Cardiac muscle cell (in vitro differentiated cells and primary cell): ENCODE results near the gene LPAR1. TPM values are rescaled to one million over a fixed set of nuclear protein-coding genes. Genes with fewer than 3 reads are reported as not detected.

Experiments
- DNase-seq, 2 donors: peaks; one replicate each; pipeline versions ENCODE4 v3.0.0 to v3.0.0-alpha.2; 2010 to 2017; ENCODE audit warnings: low read depth in 1 of 2, low spot score in 1 of 2
- H3K27ac ChIP-seq: fragments of 200-600 bp; sonication (generic); 2 replicates; pipeline ENCODE4 v1.5.1; 2016
- H3K27me3 ChIP-seq: fragments of 200-600 bp; sonication (generic); 2 replicates; pipeline ENCODE4 v1.6.0; 2016; ENCODE audit warnings: control low read depth
- H3K36me3 ChIP-seq: fragments of 200-600 bp; sonication (generic); 2 replicates; pipeline ENCODE4 v1.5.1; 2016; ENCODE audit warnings: control low read depth
- H3K4me1 ChIP-seq: fragments of 200-600 bp; sonication (generic); 2 replicates; pipeline ENCODE4 v1.8.1; 2017; ENCODE audit warnings: low read depth, mild to moderate bottlenecking, mixed run types
- H3K4me3 ChIP-seq: fragments of 200-600 bp; sonication (generic); 2 replicates; pipeline ENCODE4 v1.5.1; 2016; ENCODE audit warnings: mild to moderate bottlenecking
- H3K9me3 ChIP-seq: fragments of 200-600 bp; sonication (generic); 2 replicates; pipeline ENCODE4 v1.5.1; 2017; ENCODE audit warnings: low read depth, mild to moderate bottlenecking, control low read depth
- polyA plus RNA-seq: library from polyadenylated mRNA; unstranded; fragments of >200 nt; fragmentation: Nextera tagmentation; extraction: Ambion mirVana; gene quantifications from 2 replicates; pipeline ENCODE4 v1.2.1, GENCODE V29; 2016
- total RNA-seq: library from RNA; depleted of rRNA; stranded (reverse); fragments of >200 nt; gene quantifications from 2 replicates; pipeline ENCODE4 v1.2.3, GENCODE V29; 2016
- TF ChIP-seq, protein P1 (sequence below): IDR thresholded peaks from 2 replicates; pipeline ENCODE4 v1.5.1; 2012; ENCODE audit warnings: low read depth, mild to moderate bottlenecking, low read length

LPAR1 gene
- total and polyA plus RNA-seq, 2 experiments from 2014 or later = 0.77 to 1.9 TPM

DNA sequence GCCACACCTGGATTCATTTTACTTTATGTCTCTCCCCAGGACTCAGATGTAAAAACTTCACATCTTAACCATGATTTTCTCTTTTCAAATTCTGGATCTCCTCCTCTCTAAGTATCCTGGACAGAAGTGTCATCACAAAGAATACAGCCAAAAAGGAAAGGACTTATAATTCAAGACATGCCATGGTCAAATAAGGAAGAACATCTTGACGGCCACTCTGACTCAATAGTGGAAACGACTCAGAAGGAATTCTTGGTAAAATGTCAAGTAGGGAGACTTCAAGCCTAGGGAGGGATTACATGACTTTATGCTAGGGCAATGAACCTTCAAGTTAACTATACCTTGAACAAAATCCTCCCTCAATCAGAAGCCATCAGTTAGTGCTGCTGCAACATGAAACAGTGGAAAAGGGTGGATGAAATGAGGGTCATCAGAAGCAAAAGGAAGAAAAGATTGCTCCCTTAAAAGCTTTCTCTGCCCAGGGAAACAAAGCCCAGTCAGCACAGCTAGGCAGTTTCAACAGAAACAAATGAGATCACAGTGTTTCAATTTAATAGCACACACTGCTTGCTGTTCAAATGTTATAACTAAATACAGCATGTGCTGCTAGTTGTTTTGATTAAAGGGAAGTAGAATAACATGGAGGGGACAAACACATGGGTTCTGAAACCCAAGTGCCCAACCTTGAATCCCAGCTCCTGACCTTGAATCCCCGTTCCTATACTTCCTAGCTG lies 101.4 kb downstream of the LPAR1 start:
- Histone ChIP-seq H3K9me3 (no peaks in the 10 kb centered on the region), H3K4me3 (no peak overlapping the region), H3K27me3 (no peaks in the 10 kb centered on the region), H3K4me1 (peaks cover 8% of the 10 kb centered on the region), H3K27ac (no peak overlapping the region), H3K36me3 (no peaks in the 10 kb centered on the region)
- TF ChIP-seq, protein P1, sequence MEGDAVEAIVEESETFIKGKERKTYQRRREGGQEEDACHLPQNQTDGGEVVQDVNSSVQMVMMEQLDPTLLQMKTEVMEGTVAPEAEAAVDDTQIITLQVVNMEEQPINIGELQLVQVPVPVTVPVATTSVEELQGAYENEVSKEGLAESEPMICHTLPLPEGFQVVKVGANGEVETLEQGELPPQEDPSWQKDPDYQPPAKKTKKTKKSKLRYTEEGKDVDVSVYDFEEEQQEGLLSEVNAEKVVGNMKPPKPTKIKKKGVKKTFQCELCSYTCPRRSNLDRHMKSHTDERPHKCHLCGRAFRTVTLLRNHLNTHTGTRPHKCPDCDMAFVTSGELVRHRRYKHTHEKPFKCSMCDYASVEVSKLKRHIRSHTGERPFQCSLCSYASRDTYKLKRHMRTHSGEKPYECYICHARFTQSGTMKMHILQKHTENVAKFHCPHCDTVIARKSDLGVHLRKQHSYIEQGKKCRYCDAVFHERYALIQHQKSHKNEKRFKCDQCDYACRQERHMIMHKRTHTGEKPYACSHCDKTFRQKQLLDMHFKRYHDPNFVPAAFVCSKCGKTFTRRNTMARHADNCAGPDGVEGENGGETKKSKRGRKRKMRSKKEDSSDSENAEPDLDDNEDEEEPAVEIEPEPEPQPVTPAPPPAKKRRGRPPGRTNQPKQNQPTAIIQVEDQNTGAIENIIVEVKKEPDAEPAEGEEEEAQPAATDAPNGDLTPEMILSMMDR = no peak
- peak in 1 of 2 donors; percentile 50 for DNase-seq

DNA sequence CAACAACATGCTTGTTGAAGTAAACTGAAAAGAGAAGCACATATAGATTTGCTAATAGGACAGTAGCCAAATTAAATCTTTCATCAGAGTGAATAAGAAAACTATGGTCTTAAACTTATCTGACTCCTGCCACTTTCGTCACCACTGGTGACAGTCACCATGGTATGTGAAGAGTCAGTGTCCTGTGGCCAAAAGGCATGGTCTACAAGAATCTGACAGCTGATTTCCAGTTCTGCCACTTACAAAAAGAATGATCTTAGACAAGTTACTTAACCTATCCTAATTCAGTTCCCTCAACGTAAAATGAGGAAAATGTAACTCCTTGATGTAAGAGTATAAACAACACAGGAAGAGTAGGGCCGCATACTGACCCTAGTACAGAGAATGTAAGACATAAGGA lies 102.0 kb downstream of the LPAR1 start:
- TF ChIP-seq, protein P1 = no peak
- no peak overlapping the region for H3K27ac ChIP-seq
- H3K27me3 ChIP-seq = no peaks in the 10 kb centered on the region
- DNase-seq = no peak
- H3K9me3 ChIP-seq = no peaks in the 10 kb centered on the region
- no peak overlapping the region for H3K4me3 ChIP-seq
- H3K4me1 ChIP-seq = peaks cover 8% of the 10 kb centered on the region
- H3K36me3 ChIP-seq = no peaks in the 10 kb centered on the region

DNA sequence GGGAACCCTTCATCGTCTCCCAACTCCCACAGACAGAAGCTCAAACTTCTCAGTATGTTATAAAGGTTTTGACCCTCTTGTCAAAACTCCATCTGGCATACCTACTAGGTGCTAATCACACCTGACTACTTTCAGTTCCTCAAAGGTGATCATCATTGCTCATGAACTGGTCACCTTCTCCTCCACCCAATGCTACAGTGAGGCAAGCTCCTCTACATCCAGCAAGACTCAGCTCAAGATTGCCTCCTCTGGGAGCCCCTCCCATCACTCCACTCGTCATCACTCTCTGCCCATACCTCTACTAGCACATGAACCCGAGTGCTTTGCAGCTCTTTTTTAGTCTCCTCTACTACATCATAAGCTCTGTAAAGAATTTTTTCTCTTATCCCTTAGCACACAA lies 102.4 kb downstream of the LPAR1 start:
- Histone ChIP-seq H3K27me3 (no peaks in the 10 kb centered on the region), H3K4me1 (peaks cover 8% of the 10 kb centered on the region), H3K36me3 (no peaks in the 10 kb centered on the region), H3K27ac (no peak overlapping the region), H3K9me3 (no peaks in the 10 kb centered on the region), H3K4me3 (no peak overlapping the region)
- peak in 1 of 2 donors; percentile 19 for DNase-seq
- TF ChIP-seq, protein P1 = no peak

DNA sequence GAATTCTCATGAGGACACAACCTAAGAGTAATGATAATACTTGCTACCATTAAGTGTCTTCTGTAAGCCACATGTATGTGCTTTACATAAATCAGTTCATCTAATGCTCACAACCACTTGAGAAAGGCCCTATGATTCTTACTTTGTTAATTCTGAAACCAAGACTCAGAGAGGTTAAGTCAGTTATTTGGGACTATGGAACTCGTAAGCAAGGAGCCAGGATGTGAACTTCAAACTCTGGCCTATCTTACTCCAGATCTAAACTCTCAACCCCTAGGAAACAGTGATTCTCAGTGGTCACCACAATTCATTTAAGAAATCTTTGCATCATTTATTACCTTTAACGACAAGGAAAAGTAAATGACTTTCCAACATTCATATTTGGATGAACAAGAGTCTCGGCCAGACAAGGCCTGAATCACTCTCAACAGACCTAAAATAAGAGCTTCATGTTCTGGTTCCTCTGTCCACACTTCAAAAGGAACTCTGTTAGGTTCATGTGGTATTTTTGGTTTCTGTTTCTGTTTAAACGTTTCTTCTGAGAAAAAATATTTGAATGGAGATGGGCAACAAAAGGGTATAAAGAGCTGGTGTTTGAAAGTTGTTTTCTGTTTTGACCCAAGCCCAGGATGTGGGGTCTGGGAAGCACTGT lies 104.8 kb downstream of the LPAR1 start:
- Histone ChIP-seq H3K27me3 (no peaks in the 10 kb centered on the region), H3K4me1 (peaks cover 8% of the 10 kb centered on the region), H3K36me3 (no peaks in the 10 kb centered on the region), H3K27ac (no peak overlapping the region), H3K9me3 (no peaks in the 10 kb centered on the region), H3K4me3 (no peak overlapping the region)
- no peak for DNase-seq
- TF ChIP-seq, protein P1 = no peak

DNA sequence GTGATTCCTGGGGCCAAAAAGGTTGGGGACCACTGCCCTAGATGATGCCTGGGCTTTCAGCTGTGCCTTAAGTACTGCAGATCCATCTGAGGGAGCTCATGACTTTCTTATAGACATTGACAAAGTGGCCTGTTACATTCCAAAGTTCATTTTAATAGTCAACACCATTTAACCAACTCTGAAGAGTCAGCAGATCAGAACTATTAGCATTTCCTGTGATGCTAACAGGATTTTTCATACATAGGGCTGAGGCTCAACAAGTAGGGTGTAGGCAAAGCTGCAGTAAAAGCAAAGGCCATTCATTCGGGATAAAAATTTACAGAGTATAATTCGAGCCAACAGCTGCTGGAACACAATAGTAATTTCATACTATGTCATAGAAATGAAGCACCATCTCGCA lies 105.4 kb downstream of the LPAR1 start:
- no peaks in the 10 kb centered on the region for H3K27me3 ChIP-seq
- TF ChIP-seq, protein P1 = no peak
- H3K4me1 ChIP-seq = peaks cover 8% of the 10 kb centered on the region
- no peaks in the 10 kb centered on the region for H3K9me3 ChIP-seq
- H3K36me3 ChIP-seq = no peaks in the 10 kb centered on the region
- no peak overlapping the region for H3K27ac ChIP-seq
- H3K4me3 ChIP-seq = no peak overlapping the region
- no peak for DNase-seq
